Measurements from ENCODE around the gene DDIAS. TPM values are rescaled to one million over a fixed set of nuclear protein-coding genes. Genes with fewer than 3 reads are reported as not detected.
A peak's percentile ranks its signal among the peaks of the same experiment; 100 is the strongest.
"Not testable (repeated sequence)": the region's sequence is repeated elsewhere in the genome, so short reads cannot be mapped to it uniquely, and the experiment has no call there.

The DDIAS gene
- total RNA-seq, 1 experiment from 2014 or later = 58.7 TPM

GRCh38 chr11:82955736-82956453 is 54.4 kb downstream of the DDIAS start:
- DNase-seq = peak; percentile 57 to 75
- H3K4me1 ChIP-seq; H3K27me3 ChIP-seq; H3K36me3 ChIP-seq; H3K9me3 ChIP-seq (replicated peaks); H3K27ac ChIP-seq: not testable (repeated sequence)
- peak overlapping the region; percentile 31 for H3K4me3 ChIP-seq

- Histone ChIP-seq H3K4me1 (peaks cover 9% of the 10 kb centered on the region), H3K9me3 (replicated peaks) (no peaks in the 10 kb centered on the region; the same call in 1 of the 2 replicates), H3K27me3 (no peaks in the 10 kb centered on the region), H3K27ac (no peak overlapping the region), H3K4me3 (no peak overlapping the region), H3K36me3 (no peaks in the 10 kb centered on the region)
- no peak for DNase-seq
Observed at GRCh38 chr11:82959987-82960778, 58.6 kb downstream of the DDIAS start.

GRCh38 chr11:82960779-82961143 is 59.2 kb downstream of the DDIAS start:
- H3K36me3 ChIP-seq = no peaks in the 10 kb centered on the region
- H3K4me1 ChIP-seq = peaks cover 7% of the 10 kb centered on the region
- no peak overlapping the region for H3K4me3 ChIP-seq
- H3K27ac ChIP-seq = no peak overlapping the region
- DNase-seq = no peak
- no peaks in the 10 kb centered on the region for H3K27me3 ChIP-seq
- no peaks in the 10 kb centered on the region; the same call in 1 of the 2 replicates for H3K9me3 ChIP-seq (replicated peaks)

- not testable (repeated sequence) for DNase-seq; H3K27ac ChIP-seq; H3K4me3 ChIP-seq; H3K27me3 ChIP-seq; H3K4me1 ChIP-seq; H3K36me3 ChIP-seq; H3K9me3 ChIP-seq (replicated peaks)
Observed at GRCh38 chr11:82962021-82962420, 60.5 kb downstream of the DDIAS start.

GRCh38 chr11:82967381-82967780 is 65.8 kb downstream of the DDIAS start:
- H3K9me3 ChIP-seq (replicated peaks) = no peaks in the 10 kb centered on the region
- no peaks in the 10 kb centered on the region for H3K27me3 ChIP-seq
- H3K4me1 ChIP-seq = no peaks in the 10 kb centered on the region
- no peaks in the 10 kb centered on the region for H3K36me3 ChIP-seq
- no peak for DNase-seq
- no peak overlapping the region for H3K27ac ChIP-seq
- no peak overlapping the region for H3K4me3 ChIP-seq

GRCh38 chr11:82969811-82970210 is 68.3 kb downstream of the DDIAS start:
- Histone ChIP-seq H3K4me1 (no peaks in the 10 kb centered on the region), H3K4me3 (no peak overlapping the region), H3K36me3 (no peaks in the 10 kb centered on the region), H3K9me3 (replicated peaks) (no peaks in the 10 kb centered on the region), H3K27me3 (no peaks in the 10 kb centered on the region), H3K27ac (no peak overlapping the region)
- DNase-seq = no peak

- not testable (repeated sequence) for DNase-seq; H3K9me3 ChIP-seq (replicated peaks); H3K36me3 ChIP-seq; H3K4me3 ChIP-seq; H3K27me3 ChIP-seq; H3K4me1 ChIP-seq; H3K27ac ChIP-seq
Observed at GRCh38 chr11:82970507-82971083, 69.1 kb downstream of the DDIAS start.

GRCh38 chr11:82971519-82971946 is 70.0 kb downstream of the DDIAS start:
- not testable (repeated sequence) for H3K4me3 ChIP-seq; H3K36me3 ChIP-seq; DNase-seq; H3K27me3 ChIP-seq; H3K4me1 ChIP-seq; H3K9me3 ChIP-seq (replicated peaks); H3K27ac ChIP-seq

- no peaks in the 10 kb centered on the region for H3K9me3 ChIP-seq (replicated peaks)
- H3K36me3 ChIP-seq = no peaks in the 10 kb centered on the region
- no peak for DNase-seq
- no peak overlapping the region for H3K4me3 ChIP-seq
- H3K27ac ChIP-seq = no peak overlapping the region
- H3K27me3 ChIP-seq = no peaks in the 10 kb centered on the region
- H3K4me1 ChIP-seq = no peaks in the 10 kb centered on the region
Observed at GRCh38 chr11:82972103-82972502, 70.6 kb downstream of the DDIAS start.

- DNase-seq = no peak
- H3K9me3 ChIP-seq (replicated peaks) = no peaks in the 10 kb centered on the region
- no peak overlapping the region for H3K4me3 ChIP-seq
- no peaks in the 10 kb centered on the region for H3K36me3 ChIP-seq
- H3K27ac ChIP-seq = no peak overlapping the region
- no peaks in the 10 kb centered on the region for H3K27me3 ChIP-seq
- H3K4me1 ChIP-seq = no peaks in the 10 kb centered on the region; the same call in 1 of the 2 replicates
Observed at GRCh38 chr11:82974135-82974534, 72.6 kb downstream of the DDIAS start.

- DNase-seq = no peak
- H3K36me3 ChIP-seq = no peaks in the 10 kb centered on the region
- no peak overlapping the region for H3K4me3 ChIP-seq
- H3K4me1 ChIP-seq = peaks cover 3% of the 10 kb centered on the region
- H3K27me3 ChIP-seq = no peaks in the 10 kb centered on the region
- no peak overlapping the region for H3K27ac ChIP-seq
- H3K9me3 ChIP-seq (replicated peaks) = no peaks in the 10 kb centered on the region
Observed at GRCh38 chr11:82974851-82975250, 73.3 kb downstream of the DDIAS start.

- Histone ChIP-seq H3K36me3 (no peaks in the 10 kb centered on the region), H3K9me3 (replicated peaks) (no peaks in the 10 kb centered on the region), H3K27ac (no peak overlapping the region), H3K4me1 (peaks cover 10% of the 10 kb centered on the region), H3K4me3 (no peak overlapping the region), H3K27me3 (no peaks in the 10 kb centered on the region)
- no peak for DNase-seq
Observed at GRCh38 chr11:82975882-82976281, 74.3 kb downstream of the DDIAS start.

GRCh38 chr11:82976786-82977185 is 75.2 kb downstream of the DDIAS start:
- Histone ChIP-seq H3K4me3 (no peak overlapping the region), H3K36me3 (no peaks in the 10 kb centered on the region), H3K4me1 (peaks cover 10% of the 10 kb centered on the region), H3K27me3 (no peaks in the 10 kb centered on the region), H3K27ac (no peak overlapping the region), H3K9me3 (replicated peaks) (no peaks in the 10 kb centered on the region)
- DNase-seq = no peak

GRCh38 chr11:82978422-82979099 is 77.0 kb downstream of the DDIAS start:
- Histone ChIP-seq H3K4me1 (peaks cover 10% of the 10 kb centered on the region), H3K36me3 (no peaks in the 10 kb centered on the region; the same call in 1 of the 2 replicates), H3K27me3 (no peaks in the 10 kb centered on the region), H3K27ac (no peak overlapping the region), H3K9me3 (replicated peaks) (no peaks in the 10 kb centered on the region), H3K4me3 (no peak overlapping the region)
- no peak for DNase-seq

- no peaks in the 10 kb centered on the region for H3K27me3 ChIP-seq
- H3K4me3 ChIP-seq = no peak overlapping the region
- H3K27ac ChIP-seq = no peak overlapping the region
- H3K36me3 ChIP-seq = no peaks in the 10 kb centered on the region; the same call in 1 of the 2 replicates
- H3K4me1 ChIP-seq = peaks cover 10% of the 10 kb centered on the region
- H3K9me3 ChIP-seq (replicated peaks) = no peaks in the 10 kb centered on the region
- no peak for DNase-seq
Observed at GRCh38 chr11:82979824-82980223, 78.3 kb downstream of the DDIAS start.

Data from SJCRH30 (cell line).